ENCODE measurements around the gene LAT. TPM values are rescaled to one million over a fixed set of nuclear protein-coding genes. Genes with fewer than 3 reads are reported as not detected.

Gene LAT
- polyA plus RNA-seq, 1 donor from 2014 or later, result 6.4 TPM

DNA sequence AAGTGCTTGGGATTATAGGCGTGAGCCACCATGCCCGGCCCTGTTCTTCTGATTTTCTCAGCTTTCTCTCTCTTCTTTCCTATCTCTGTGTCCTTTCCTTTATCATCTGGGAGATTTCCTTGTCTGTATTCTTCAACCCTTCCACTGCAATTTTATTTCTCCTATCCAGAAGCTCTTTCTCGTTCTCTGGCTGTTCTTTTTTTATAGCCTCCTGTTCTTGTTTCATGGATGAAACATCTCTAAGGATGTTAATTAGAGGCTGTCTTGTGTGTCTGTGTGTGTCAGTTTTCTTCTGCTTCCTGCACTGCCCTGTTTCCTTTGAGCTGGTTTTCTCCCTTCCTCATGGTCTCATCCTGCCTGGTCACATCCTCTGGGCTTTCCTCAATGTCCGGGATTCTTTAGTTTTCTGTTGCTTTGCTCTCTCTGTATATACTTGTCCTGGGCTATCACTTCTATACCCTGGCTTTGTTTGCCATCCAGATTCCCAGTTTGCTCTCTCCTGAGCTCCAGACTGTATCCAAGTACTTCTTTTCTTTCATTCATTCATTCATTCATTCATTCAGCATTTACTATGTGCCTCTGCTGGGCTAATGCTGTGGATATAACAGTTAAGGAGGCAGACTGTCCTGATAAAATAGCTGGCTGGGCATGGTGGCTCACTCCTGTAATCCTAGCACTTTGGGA is 2.5 kb downstream of the LAT start:
- H3K36me3 ChIP-seq (ENCODE audit: insufficient read depth, low read length), result no peaks in the 10 kb centered on the region
- H2AFZ ChIP-seq (ENCODE audit: low read depth, low read length), result no peak overlapping the region
- H3K9ac ChIP-seq (ENCODE audit: low read length), result no peak overlapping the region
- H4K20me1 ChIP-seq (ENCODE audit: insufficient read depth), result no peaks in the 10 kb centered on the region
- no peaks in the 10 kb centered on the region for H3K79me2 ChIP-seq (replicated peaks; ENCODE audit: insufficient read depth, low read length)
- H3K4me2 ChIP-seq (ENCODE audit: low read length), result no peak overlapping the region
- H3K27ac ChIP-seq (ENCODE audit: low read length), result no peak overlapping the region
- H3K27me3 ChIP-seq (ENCODE audit: insufficient read depth, low read depth, low read length), result no peaks in the 10 kb centered on the region
- no peaks in the 10 kb centered on the region for H3F3A ChIP-seq (ENCODE audit: insufficient read depth, low read length, poor library complexity, severe bottlenecking)
- no peak overlapping the region for H3K4me3 ChIP-seq (ENCODE audit: low read length)
- no peak for TF ChIP-seq TAF1 (IDR thresholded peaks at IDR 0.05; ENCODE audit: low read depth)
- TF ChIP-seq EP300 (conservative IDR thresholded peaks at IDR 0.05; ENCODE audit: poor library complexity, severe bottlenecking), result no peak
- TF ChIP-seq POLR2AphosphoS5 (IDR thresholded peaks at IDR 0.05), result no peak
- no peak for TF ChIP-seq MXI1 (conservative IDR thresholded peaks at IDR 0.05; ENCODE audit: poor library complexity, severe bottlenecking)
- TF ChIP-seq, protein P1, sequence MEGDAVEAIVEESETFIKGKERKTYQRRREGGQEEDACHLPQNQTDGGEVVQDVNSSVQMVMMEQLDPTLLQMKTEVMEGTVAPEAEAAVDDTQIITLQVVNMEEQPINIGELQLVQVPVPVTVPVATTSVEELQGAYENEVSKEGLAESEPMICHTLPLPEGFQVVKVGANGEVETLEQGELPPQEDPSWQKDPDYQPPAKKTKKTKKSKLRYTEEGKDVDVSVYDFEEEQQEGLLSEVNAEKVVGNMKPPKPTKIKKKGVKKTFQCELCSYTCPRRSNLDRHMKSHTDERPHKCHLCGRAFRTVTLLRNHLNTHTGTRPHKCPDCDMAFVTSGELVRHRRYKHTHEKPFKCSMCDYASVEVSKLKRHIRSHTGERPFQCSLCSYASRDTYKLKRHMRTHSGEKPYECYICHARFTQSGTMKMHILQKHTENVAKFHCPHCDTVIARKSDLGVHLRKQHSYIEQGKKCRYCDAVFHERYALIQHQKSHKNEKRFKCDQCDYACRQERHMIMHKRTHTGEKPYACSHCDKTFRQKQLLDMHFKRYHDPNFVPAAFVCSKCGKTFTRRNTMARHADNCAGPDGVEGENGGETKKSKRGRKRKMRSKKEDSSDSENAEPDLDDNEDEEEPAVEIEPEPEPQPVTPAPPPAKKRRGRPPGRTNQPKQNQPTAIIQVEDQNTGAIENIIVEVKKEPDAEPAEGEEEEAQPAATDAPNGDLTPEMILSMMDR (IDR thresholded peaks at IDR 0.05; ENCODE audit: poor library complexity, severe bottlenecking), result no peak
- no peak for TF ChIP-seq EZH2 (IDR thresholded peaks at IDR 0.05; ENCODE audit: borderline replicate concordance, insufficient read depth, low read length, poor library complexity, severe bottlenecking)
- no peak for TF ChIP-seq REST (IDR thresholded peaks at IDR 0.05; ENCODE audit: borderline replicate concordance)
- no peak for TF ChIP-seq SMC3 (conservative IDR thresholded peaks at IDR 0.05; ENCODE audit: poor library complexity)
- TF ChIP-seq RAD21 (conservative IDR thresholded peaks at IDR 0.05), result no peak
- no peaks in the 10 kb centered on the region for H3K9me3 ChIP-seq (ENCODE audit: low read length)
- no peaks in the 10 kb centered on the region for H3K9me2 ChIP-seq (ENCODE audit: insufficient read depth, low read length)

DNA sequence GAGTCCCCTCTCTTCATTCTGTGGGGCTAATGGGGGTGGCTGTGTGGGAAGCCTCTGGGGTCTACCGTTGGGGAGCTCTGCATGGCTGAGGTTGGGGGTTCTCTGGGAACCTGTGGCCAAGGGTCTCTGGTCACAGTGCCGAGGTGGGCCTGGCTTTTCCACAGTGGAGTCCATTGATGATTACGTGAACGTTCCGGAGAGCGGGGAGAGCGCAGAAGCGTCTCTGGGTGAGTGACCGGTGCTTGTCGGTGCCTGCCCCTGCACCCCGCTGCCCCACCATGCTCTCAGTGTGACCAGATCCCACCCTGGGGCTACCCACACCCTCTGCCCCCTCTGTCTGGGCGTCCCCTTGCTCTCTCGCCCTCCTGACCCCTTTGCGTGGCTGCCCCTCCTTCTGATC is 4.5 kb downstream of the LAT start:
- no peaks in the 10 kb centered on the region for H3K9me2 ChIP-seq (ENCODE audit: insufficient read depth, low read length)
- no peak overlapping the region for H2AFZ ChIP-seq (ENCODE audit: low read depth, low read length)
- no peak for TF ChIP-seq REST (IDR thresholded peaks at IDR 0.05; ENCODE audit: borderline replicate concordance)
- TF ChIP-seq, protein P1 (IDR thresholded peaks at IDR 0.05; ENCODE audit: poor library complexity, severe bottlenecking), result no peak
- TF ChIP-seq SMC3 (conservative IDR thresholded peaks at IDR 0.05; ENCODE audit: poor library complexity), result no peak
- H3K27me3 ChIP-seq (ENCODE audit: insufficient read depth, low read depth, low read length), result no peaks in the 10 kb centered on the region
- H3K27ac ChIP-seq (ENCODE audit: low read length), result no peak overlapping the region
- no peaks in the 10 kb centered on the region for H4K20me1 ChIP-seq (ENCODE audit: insufficient read depth)
- no peak overlapping the region for H3K4me3 ChIP-seq (ENCODE audit: low read length)
- H3F3A ChIP-seq (ENCODE audit: insufficient read depth, low read length, poor library complexity, severe bottlenecking), result no peaks in the 10 kb centered on the region
- H3K9me3 ChIP-seq (ENCODE audit: low read length), result no peaks in the 10 kb centered on the region
- H3K9ac ChIP-seq (ENCODE audit: low read length), result no peak overlapping the region
- H3K4me2 ChIP-seq (ENCODE audit: low read length), result no peak overlapping the region
- H3K36me3 ChIP-seq (ENCODE audit: insufficient read depth, low read length), result no peaks in the 10 kb centered on the region
- H3K79me2 ChIP-seq (replicated peaks; ENCODE audit: insufficient read depth, low read length), result no peaks in the 10 kb centered on the region

Measured in neural cell (in vitro differentiated cells).